Dendritic cell treated with granulocyte-macrophage colony-stimulating factor and Interleukin-4, amounts not matched to agents 40 ng/mL and 50 ng/mL, for 4 days (primary cell): Measurements from ENCODE around the gene ARHGEF11.
"Not testable (repeated sequence)": the region's sequence is repeated elsewhere in the genome, so short reads cannot be mapped to it uniquely, and the experiment has no call there.

Experiments
- H3K27ac Mint-ChIP-seq: one replicate; pipeline ENCODE4 v1.8.0; 2022; ENCODE audit warnings: mild to moderate bottlenecking, mixed read lengths
- H3K27me3 Mint-ChIP-seq: one replicate; pipeline ENCODE4 v1.8.0; 2022; ENCODE audit warnings: mild to moderate bottlenecking, mixed read lengths
- H3K36me3 Mint-ChIP-seq: one replicate; pipeline ENCODE4 v1.8.0; 2022; ENCODE audit warnings: low read depth, mixed read lengths
- H3K4me1 Mint-ChIP-seq: one replicate; pipeline ENCODE4 v1.8.0; 2022; ENCODE audit warnings: low read depth, mixed read lengths
- H3K4me3 Mint-ChIP-seq: one replicate; pipeline ENCODE4 v1.8.0; 2022; ENCODE audit warnings: mild to moderate bottlenecking, moderate library complexity, mixed read lengths
- H3K9me3 Mint-ChIP-seq: one replicate; pipeline ENCODE4 v1.8.0; 2022; ENCODE audit warnings: mixed read lengths
- intact Hi-C: fragments of 100-400 bp; cut with micrococcal nuclease; formaldehyde crosslinking; loops from one replicate; pipeline ENCODE4 v1.15.0; 2022

Gene ARHGEF11

GRCh38 chr1:156935505-156936128 is 109.9 kb downstream of the ARHGEF11 start:
- H3K4me1 Mint-ChIP-seq = peaks cover 18% of the 10 kb centered on the region
- intact Hi-C loops = no loop called here

GRCh38 chr1:156933136-156933535 is 112.4 kb downstream of the ARHGEF11 start:
- Mint-ChIP-seq H3K36me3 (peaks cover 46% of the 10 kb centered on the region), H3K9me3 (no peaks in the 10 kb centered on the region), H3K27ac (no peak overlapping the region), H3K27me3 (peaks cover 24% of the 10 kb centered on the region), H3K4me3 (no peak overlapping the region), H3K4me1 (peaks cover 23% of the 10 kb centered on the region)
- intact Hi-C loops = no loop called here

More at GRCh38 chr1:156935505-156936128, 109.9 kb downstream of the ARHGEF11 start:
- H3K27ac Mint-ChIP-seq = no peak overlapping the region
- H3K27me3 Mint-ChIP-seq = peaks cover 3% of the 10 kb centered on the region
- H3K4me3 Mint-ChIP-seq = no peak overlapping the region
- no peaks in the 10 kb centered on the region for H3K9me3 Mint-ChIP-seq
- peaks cover 71% of the 10 kb centered on the region for H3K36me3 Mint-ChIP-seq

- H3K27ac Mint-ChIP-seq = no peak overlapping the region
- no peak overlapping the region for H3K4me3 Mint-ChIP-seq
- peaks cover 36% of the 10 kb centered on the region for H3K36me3 Mint-ChIP-seq
- peaks cover 34% of the 10 kb centered on the region for H3K27me3 Mint-ChIP-seq
- peaks cover 33% of the 10 kb centered on the region for H3K4me1 Mint-ChIP-seq
- intact Hi-C loops = no loop called here
- H3K9me3 Mint-ChIP-seq = no peaks in the 10 kb centered on the region
These were observed 113.4 kb downstream of the ARHGEF11 start for GRCh38 chr1:156931974-156932710.

GRCh38 chr1:156931211-156931952 is 114.2 kb downstream of the ARHGEF11 start:
- H3K4me3 Mint-ChIP-seq = no peak overlapping the region
- H3K27ac Mint-ChIP-seq = no peak overlapping the region
- intact Hi-C loops = no loop called here
- H3K36me3 Mint-ChIP-seq = peaks cover 29% of the 10 kb centered on the region
- no peaks in the 10 kb centered on the region for H3K9me3 Mint-ChIP-seq
- H3K27me3 Mint-ChIP-seq = peaks cover 42% of the 10 kb centered on the region
- H3K4me1 Mint-ChIP-seq = peaks cover 40% of the 10 kb centered on the region

GRCh38 chr1:156930483-156930882 is 115.1 kb downstream of the ARHGEF11 start:
- Mint-ChIP-seq H3K27me3 (peaks cover 51% of the 10 kb centered on the region), H3K9me3 (no peaks in the 10 kb centered on the region), H3K4me1 (peaks cover 40% of the 10 kb centered on the region), H3K4me3 (no peak overlapping the region), H3K27ac (no peak overlapping the region), H3K36me3 (peaks cover 20% of the 10 kb centered on the region)
- intact Hi-C loops = no loop called here

- H3K4me1 Mint-ChIP-seq = peaks cover 40% of the 10 kb centered on the region
- H3K4me3 Mint-ChIP-seq = no peak overlapping the region
- peaks cover 58% of the 10 kb centered on the region for H3K27me3 Mint-ChIP-seq
- intact Hi-C loops = loop anchor here (5.0 kb wide), 1 partner anchor 132 kb away; no protein-coding TSS in a partner anchor
- H3K36me3 Mint-ChIP-seq = peaks cover 12% of the 10 kb centered on the region
- no peaks in the 10 kb centered on the region for H3K9me3 Mint-ChIP-seq
- H3K27ac Mint-ChIP-seq = no peak overlapping the region
These were observed 115.8 kb downstream of the ARHGEF11 start for GRCh38 chr1:156929596-156930238.

- peaks cover 49% of the 10 kb centered on the region for H3K4me1 Mint-ChIP-seq
- no peaks in the 10 kb centered on the region for H3K9me3 Mint-ChIP-seq
- H3K36me3 Mint-ChIP-seq = no peaks in the 10 kb centered on the region
- no peak overlapping the region for H3K4me3 Mint-ChIP-seq
- H3K27ac Mint-ChIP-seq = no peak overlapping the region
- H3K27me3 Mint-ChIP-seq = peaks cover 73% of the 10 kb centered on the region
- intact Hi-C loops = loop anchor here (5.0 kb wide), 1 partner anchor 131 kb away; no protein-coding TSS in a partner anchor
These were observed 117.4 kb downstream of the ARHGEF11 start for GRCh38 chr1:156928043-156928602.

- no peak overlapping the region for H3K4me3 Mint-ChIP-seq
- H3K9me3 Mint-ChIP-seq = no peaks in the 10 kb centered on the region
- no peaks in the 10 kb centered on the region for H3K36me3 Mint-ChIP-seq
- H3K27ac Mint-ChIP-seq = peak overlapping the region; percentile 41
- intact Hi-C loops = loop anchor here (5.0 kb wide), 1 partner anchor 130 kb away; no protein-coding TSS in a partner anchor
- H3K4me1 Mint-ChIP-seq = peaks cover 52% of the 10 kb centered on the region
- peaks cover 80% of the 10 kb centered on the region for H3K27me3 Mint-ChIP-seq
These were observed 118.1 kb downstream of the ARHGEF11 start for GRCh38 chr1:156927215-156928042.

GRCh38 chr1:156926695-156927094 is 118.8 kb downstream of the ARHGEF11 start:
- H3K27me3 Mint-ChIP-seq = peaks cover 88% of the 10 kb centered on the region
- H3K4me1 Mint-ChIP-seq = peaks cover 45% of the 10 kb centered on the region
- H3K9me3 Mint-ChIP-seq, H3K27ac Mint-ChIP-seq, H3K4me3 Mint-ChIP-seq, H3K36me3 Mint-ChIP-seq: not testable (repeated sequence)
- intact Hi-C loops = loop anchor here (5.0 kb wide), 1 partner anchor 129 kb away; no protein-coding TSS in a partner anchor

GRCh38 chr1:156926175-156926574 is 119.4 kb downstream of the ARHGEF11 start:
- peaks cover 93% of the 10 kb centered on the region for H3K27me3 Mint-ChIP-seq
- H3K4me3 Mint-ChIP-seq = no peak overlapping the region
- no peaks in the 10 kb centered on the region for H3K9me3 Mint-ChIP-seq

GRCh38 chr1:156925154-156926010 is 120.2 kb downstream of the ARHGEF11 start:
- H3K4me1 Mint-ChIP-seq = peaks cover 37% of the 10 kb centered on the region
- intact Hi-C loops = loop anchor here (5.0 kb wide), 1 partner anchor 128 kb away; no protein-coding TSS in a partner anchor
- H3K27ac Mint-ChIP-seq = no peak overlapping the region
- H3K9me3 Mint-ChIP-seq = no peaks in the 10 kb centered on the region
- H3K4me3 Mint-ChIP-seq = no peak overlapping the region
- H3K36me3 Mint-ChIP-seq = no peaks in the 10 kb centered on the region
- H3K27me3 Mint-ChIP-seq = peaks cover 97% of the 10 kb centered on the region

More at GRCh38 chr1:156926175-156926574, 119.4 kb downstream of the ARHGEF11 start:
- intact Hi-C loops = loop anchor here (5.0 kb wide), 1 partner anchor 129 kb away; no protein-coding TSS in a partner anchor
- peaks cover 40% of the 10 kb centered on the region for H3K4me1 Mint-ChIP-seq
- H3K27ac Mint-ChIP-seq = no peak overlapping the region
- H3K36me3 Mint-ChIP-seq = no peaks in the 10 kb centered on the region
